NCI-H2029 treated with DMSO at 0.1 percent for 48 hours (cell line): ENCODE results near the gene TP53AIP1.
"Not testable (repeated sequence)": the region's sequence is repeated elsewhere in the genome, so short reads cannot be mapped to it uniquely, and the experiment has no call there.

ENCODE experiments used
- DNase-seq: peaks from one replicate; lab custom pipeline; 2025; lab: John Stamatoyannopoulos, UW

Gene TP53AIP1

DNA sequence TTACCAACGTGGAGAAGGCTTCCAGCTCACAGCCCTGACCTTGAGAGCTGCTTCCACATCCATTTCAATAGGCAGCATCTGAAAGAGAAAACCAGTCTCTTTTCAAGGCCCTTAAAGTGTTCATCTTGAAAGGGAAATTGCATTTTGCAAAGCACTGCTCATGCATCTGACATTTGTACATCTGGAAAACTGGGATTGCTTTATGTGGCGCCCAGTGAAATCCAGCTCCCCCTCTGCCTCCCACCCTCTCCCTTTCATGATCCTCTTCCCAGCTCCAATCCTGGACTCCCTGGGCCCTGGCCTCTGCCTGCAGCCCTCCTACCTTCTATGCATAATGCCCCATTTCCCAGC, 17.4 kb downstream of the TP53AIP1 start:
- no peak for DNase-seq

DNA sequence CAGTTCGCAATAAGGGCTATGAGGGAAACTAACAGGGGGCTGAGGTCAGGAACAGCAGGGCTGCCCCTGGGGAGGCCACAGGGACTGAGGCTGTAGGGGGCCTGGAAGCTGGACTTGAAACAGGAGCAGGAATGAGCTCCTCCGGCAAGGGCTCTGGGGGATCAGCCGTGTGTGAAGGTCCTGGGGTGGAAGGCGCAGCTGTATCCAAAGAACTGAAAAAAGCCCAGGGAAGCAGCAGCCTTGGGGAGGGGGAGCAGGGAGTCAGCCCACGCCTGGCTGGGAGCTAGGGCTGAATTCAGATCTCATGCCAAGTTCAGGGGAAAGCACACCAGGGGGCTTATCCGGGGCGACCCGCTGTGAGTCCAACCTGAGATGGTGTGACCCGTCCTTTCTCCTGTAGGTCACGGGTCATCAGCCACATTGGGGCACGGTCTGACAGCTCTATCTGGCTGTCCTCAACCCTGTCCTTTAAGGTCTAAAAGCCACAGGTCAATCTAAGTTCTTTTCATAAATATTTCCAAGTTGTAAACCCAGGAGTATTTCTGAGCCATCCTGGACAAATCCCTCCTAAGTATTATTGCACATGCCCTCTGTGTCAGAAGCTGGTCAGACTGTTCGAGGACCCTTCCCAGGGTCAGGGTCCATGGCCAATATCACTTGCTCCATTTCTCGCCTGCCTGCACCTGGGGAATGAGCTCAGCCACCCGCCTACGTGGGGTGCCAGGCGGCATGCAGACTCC, 18.0 kb downstream of the TP53AIP1 start:
- DNase-seq = no peak

DNA sequence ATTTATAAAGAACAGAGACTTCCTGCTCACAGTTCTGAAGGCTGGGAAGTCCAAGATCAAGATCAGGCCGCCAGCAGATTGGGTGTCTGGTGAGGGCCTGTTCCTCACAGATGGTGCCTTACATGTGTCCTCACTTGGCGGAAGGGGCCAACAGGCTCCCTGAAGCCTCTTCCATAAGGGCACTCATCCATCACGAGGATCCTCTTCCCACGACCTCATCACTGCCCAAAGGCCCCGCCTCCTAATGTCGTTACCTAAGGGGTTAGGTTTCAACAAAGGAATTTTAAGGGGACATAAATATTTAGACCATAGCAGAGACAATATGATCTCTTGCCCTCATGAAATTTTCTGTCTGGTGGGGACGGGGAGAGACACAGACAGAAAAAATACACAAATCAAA, 18.6 kb downstream of the TP53AIP1 start:
- DNase-seq = no peak

DNA sequence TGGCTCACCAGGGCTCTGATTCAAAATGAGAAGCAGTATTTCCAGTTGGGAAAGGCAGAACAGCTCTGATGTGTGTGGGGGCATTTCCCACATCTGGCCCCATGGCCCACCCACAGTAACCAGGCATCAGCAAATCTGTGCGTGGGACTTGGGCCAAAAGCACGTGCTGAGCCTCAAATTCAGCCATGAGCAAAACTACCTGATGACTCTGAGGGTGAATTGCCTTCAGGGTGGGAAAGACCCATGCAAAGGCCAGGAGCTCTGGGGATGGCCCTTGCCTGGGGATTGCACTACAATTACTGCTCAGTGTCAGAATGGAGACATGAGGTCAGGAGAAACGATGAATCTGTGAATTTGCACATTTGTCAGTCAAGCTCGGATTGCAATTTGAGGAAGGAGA, 20.9 kb downstream of the TP53AIP1 start:
- DNase-seq = no peak

DNA sequence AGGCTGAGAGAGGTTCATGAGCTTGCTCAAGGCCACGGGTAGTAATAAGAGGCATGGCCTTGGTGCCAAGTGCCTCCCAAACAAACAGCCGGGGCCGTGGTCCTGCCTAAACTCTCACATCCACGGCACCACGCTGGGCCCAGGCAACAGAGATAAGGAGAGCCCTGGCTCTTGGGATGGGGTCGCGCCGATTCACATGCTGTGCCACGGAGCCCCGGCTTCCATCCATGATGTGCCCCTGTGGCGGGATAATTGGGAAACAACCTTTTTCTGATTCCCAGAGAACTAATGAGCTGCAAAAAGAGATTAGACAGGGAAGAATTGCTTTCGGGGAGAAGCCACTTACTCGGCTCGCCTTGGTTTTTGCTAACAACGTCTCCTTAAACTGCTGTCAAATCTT, 22.0 kb downstream of the TP53AIP1 start:
- DNase-seq = no peak

DNA sequence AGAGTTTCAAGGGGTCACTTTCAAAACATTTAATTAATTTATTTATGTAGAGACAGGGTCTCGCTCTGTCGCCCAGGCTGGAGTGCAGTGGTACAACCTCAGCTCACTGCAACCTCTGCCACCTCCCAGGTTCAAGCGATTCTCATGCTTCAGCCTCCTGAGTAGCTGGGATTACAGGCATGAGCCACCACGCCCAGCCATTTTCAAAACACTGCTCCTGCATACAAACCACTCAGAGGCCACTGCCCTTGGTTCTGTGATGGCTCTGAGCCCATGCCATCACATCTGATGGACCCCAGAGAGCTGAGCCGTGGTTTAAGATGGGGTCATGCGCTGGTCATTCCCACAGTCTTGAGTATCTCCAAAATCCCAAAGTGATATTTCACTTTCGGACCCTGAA, 23.0 kb downstream of the TP53AIP1 start:
- not testable (repeated sequence) for DNase-seq

GRCh38 chr11:128919216-128919615, 23.5 kb downstream of the TP53AIP1 start:
- DNase-seq = no peak

GRCh38 chr11:128917144-128917724, 25.4 kb downstream of the TP53AIP1 start:
- no peak for DNase-seq

DNA sequence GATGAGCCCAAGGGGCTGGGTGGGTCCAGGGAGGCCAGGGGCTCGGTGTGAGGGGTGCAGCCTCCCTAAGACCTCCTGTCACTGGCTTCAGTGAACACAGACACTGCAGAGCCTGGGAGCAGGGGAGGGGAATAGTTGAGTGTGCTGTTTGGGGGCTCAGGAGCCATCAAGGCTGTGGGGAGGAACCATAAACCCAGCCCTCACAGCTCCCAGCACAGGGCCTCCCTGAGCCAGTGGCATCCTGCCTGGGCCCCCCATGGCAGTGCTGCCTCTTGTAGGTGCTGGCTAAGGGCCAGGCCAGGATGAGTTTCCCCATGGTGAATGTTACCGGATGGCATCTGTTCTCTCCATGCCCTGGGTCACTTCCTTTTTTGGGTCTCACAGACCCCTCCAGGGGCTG, 26.0 kb downstream of the TP53AIP1 start:
- DNase-seq = no peak

GRCh38 chr11:128916037-128916572, 26.6 kb downstream of the TP53AIP1 start:
- no peak for DNase-seq

GRCh38 chr11:128915149-128915521, 27.5 kb downstream of the TP53AIP1 start:
- DNase-seq = no peak

DNA sequence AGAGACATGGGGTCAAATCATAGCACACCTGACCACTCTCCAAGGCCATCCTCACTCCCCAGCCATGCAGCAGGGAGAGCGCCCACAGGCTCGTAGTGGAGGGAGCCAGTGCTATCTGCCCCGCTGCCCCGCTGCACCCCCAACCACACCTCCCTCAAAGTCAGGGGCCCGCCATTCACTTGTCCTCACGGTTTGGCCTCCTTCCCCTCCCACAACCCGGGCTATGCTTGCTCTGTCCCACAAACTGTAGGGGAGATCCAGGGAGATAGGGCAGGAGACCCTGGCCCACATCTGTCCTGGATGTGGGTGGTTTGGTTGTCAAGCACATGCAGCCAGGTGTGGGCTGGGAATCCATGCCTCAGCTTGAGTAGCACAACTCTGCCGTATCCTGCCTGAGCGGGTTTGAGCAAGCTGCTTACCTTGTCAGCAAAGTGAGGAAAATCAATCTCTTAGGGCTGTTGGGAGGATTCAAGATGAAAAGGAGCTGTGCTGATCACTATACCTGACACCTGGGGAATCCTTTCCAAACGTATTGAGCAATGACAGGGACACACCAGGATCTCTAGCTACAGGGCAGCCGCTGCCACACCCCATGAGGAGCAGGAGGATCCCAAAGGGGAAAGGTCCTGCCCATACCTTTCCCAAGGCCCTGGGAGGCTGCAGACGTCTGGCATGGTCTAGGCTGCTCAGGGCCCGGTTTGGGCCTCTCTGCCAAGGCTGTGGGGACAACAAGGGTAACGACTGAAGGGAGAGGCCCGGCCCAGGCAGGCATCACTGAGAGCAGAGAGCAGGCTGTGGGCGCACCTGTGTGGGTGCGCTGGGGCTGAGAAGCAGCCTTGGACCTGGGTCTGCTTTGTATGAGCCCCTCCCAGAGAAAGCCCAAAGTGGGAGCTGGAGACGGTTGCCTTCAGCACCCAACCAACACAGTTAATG, 28.2 kb downstream of the TP53AIP1 start:
- no peak for DNase-seq

DNA sequence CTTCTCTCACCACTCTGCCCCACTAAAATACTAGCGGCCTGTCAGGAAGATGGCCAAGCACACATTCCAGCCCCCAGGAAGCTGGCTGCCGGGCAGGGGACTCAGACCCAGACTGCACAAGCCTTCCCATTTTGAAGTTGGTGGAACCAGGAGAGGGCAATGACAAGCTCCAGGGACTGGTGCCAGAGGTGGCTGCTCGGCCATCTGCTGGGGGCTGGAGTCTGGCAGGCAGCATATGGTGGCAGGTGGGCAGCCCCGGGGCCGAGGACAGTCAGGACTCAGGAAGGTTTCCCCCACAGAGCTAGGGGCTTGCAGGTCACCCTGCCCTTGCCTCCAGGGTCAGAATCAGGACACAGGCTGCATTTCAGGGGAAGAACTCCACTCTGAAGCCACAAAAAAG, 28.9 kb downstream of the TP53AIP1 start:
- DNase-seq = no peak

- no peak for DNase-seq
Measured at GRCh38 chr11:128911701-128912100, 31.0 kb downstream of the TP53AIP1 start.

DNA sequence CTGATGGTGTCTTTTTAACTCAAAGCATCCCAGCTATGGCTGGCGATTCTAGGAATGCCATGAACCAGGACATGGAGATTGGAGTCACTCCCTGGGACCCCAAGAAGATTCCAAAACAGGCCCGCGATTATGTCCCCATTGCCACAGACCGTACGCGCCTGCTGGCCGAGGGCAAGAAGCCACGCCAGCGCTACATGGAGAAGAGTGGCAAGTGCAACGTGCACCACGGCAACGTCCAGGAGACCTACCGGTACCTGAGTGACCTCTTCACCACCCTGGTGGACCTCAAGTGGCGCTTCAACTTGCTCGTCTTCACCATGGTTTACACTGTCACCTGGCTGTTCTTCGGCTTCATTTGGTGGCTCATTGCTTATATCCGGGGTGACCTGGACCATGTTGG, 31.4 kb downstream of the TP53AIP1 start:
- DNase-seq = no peak

DNA sequence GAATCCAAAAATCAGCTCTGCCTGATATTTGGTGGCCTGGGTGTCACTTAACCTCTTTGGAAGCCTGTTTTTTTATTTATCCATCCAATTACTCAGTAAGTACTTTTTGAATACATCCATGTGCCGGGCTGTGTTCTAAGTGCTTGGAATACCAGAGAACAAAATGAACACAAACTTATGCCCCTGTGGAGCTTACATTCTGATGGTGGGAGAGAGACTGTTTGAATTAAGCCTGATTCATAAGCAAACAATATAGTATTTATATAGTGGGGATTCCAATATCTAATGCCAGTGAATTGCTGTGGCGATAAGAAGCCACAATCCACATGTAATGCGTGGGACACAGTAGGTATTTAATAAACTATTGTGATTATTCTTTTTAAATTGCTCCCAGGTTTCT, 32.1 kb downstream of the TP53AIP1 start:
- no peak for DNase-seq

DNA sequence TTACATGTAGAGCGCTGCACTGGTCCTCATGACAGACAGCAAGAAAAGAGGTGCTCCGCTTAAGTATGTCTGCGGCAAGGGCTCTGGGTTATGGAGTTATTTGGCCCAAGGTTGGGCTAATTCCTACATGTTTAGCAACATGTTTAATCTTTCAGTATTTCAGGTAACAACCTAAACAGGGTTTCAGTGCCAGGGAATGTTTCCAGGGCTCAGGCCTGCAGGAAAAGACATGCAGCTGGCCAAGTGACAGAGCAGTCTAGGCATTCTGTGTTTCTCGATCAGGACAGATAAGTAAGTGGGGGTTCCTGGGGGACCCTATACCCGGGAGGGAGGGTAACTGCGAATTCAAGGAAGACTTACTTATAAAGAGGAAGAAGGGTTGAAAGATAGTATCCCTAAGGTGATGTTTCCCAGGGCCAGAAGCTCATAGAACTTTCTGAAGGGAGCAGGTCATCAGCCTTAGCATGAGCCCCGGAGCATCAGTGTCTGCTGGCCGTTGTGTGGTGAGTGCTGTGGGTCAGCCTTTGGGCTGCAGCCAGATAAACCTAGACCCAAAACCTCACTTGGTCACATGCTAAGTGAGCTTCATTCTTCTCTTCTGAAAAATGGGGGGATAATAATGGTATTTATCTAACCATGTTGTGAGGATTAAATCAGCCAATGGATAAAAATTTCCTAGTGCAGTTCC, 33.1 kb downstream of the TP53AIP1 start:
- DNase-seq = no peak

DNA sequence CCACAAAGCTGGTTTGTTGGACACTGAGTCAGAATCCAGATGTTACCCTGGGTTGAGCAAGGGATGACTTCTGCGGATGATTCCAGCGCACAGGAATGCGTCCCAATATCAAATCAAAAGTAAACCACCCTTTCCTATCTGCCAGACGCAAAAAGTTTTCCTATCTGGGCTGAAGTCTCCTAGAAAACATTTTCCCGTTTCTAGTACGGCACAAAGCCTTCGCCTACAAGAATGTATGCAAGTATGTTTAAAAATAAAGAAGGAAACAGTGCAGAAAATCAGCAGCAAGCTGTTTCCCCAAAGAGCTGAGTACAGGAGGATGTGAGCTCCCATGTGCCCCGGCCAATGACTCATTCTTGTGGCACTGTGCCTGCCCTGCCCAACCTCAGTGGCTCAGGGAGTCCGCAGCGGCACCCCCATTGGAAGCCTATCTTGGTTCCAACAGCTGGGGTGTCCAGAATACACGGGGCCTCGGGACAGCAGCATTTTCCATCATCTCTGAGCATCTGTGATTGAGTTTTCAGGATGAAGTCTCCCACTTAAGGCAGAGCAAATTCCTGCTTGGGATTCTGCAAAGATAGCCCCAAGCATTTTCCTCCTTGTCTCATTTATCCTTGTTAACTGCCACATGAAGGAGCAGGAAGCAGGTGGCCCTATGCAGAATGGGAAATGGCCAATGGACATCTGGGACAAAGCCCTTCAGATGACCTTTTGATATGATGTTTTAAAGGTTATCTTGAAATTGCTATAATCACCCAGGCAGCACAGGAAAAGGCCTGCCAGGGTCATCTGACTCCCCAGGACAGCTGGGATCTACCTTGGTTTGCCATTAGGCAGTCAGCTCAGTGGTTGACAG, 34.1 kb downstream of the TP53AIP1 start:
- no peak for DNase-seq

- no peak for DNase-seq
Measured at GRCh38 chr11:128907585-128907984, 35.1 kb downstream of the TP53AIP1 start.

DNA sequence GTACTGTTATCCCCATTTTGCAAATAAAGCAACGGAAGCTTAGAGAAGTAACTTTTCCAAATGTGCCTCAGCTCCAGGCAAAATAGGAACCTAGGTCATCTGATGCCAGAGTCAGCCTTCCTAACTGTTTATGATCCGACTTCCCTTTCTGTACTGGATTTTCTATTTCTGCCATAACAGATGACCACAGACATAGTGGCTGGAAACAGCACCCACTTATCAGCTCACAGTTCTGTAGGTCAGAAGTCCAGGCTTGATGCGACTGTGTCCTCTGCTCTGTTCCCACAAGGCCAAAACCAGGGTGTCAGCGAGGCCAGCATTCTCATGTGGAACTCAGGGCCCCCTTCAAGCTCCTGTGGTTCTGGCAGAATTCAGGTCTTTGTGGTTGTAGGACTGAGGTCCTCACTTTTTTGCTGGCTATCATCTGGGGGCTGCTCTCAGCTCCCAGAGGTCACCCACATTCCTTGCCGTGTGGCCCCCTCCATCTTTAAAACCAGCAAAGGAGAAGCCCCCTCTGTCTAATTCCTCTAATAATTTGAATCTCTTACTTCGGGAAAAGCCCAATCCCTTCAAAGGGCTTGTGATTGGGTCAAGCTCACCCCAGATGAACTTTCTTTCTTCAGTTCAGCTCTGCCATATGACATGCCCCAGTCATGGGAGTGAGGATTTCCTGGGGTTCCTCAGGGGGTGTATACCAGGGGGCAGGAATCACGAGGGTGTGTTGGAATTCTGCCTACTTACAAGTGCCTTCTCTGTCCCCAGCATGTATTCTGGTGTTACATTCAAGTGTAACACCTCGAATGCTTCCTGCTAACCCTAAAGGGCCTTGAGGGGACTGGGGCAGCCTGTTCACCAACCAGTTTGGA, 36.3 kb downstream of the TP53AIP1 start:
- DNase-seq = no peak
